GM19438 (cell line): ENCODE results near the gene BPIFB2.
"Not testable (repeated sequence)": the region's sequence is repeated elsewhere in the genome, so short reads cannot be mapped to it uniquely, and the experiment has no call there.

Experiments
- ATAC-seq: cut with Tn5 transposase; IDR thresholded peaks from one replicate; pipeline ENCODE4 v1.9.1; 2021; ENCODE audit warnings: low read depth; ENCODE audit not compliant: unreplicated experiment

Gene BPIFB2

DNA sequence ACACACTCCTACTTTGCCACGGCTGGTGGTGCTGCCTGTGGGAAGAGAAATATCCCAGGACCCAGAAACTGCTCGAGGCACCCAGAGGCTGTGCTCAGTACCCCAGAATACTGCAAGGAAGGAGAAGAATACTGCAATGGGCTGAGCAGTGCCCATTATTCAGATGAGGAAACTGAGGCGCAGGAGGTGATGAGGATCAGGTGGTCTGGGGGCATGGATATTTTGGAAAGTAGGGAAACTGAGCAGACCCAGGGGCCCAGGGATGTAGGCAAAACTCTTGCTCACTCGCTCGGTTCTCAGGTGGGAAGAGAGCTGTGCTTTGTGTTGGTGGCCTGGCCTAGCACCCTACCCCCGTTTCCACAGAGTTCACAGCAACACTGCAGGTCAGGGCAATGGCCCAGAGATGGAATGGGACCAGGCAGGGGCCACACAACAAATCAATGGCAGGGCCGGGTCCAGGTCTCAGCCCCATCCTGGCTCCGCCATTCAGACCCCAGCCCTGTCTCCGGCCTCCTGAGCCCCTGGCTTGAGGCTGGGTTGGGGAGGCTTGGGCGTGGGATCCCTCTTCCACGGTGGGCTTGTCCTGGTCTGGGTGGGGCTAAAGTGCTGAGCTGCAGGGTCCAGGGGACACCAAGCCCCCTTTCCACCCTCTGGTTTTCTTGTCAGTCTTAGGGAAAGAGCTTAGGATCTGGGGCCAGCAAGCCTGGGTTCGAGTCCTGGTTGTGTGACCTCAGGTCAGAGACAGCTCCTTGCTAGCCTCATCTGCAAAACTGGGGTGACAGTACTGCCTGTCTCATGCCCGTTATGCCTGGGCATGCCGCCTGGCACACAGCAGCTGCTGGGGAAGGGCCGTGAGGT lies 37.2 kb upstream of the BPIFB2 start:
- no peak for ATAC-seq

DNA sequence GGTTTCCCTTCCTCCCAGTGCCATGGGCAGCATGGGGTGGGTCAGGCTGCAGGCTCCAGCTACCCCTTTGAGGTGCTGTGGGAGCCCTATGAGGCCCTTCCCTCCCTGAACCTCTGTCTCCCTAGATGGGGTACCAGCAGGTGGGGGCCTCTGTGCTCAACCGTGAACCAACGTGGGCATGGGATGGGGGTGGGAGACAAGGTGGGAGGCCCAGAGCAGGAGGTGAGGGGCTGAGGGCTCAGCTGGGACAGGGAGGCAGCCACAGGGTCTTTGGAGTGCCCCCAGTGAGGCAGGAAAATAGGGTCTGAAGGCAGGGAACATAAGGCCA lies 36.6 kb upstream of the BPIFB2 start:
- ATAC-seq: no peak

DNA sequence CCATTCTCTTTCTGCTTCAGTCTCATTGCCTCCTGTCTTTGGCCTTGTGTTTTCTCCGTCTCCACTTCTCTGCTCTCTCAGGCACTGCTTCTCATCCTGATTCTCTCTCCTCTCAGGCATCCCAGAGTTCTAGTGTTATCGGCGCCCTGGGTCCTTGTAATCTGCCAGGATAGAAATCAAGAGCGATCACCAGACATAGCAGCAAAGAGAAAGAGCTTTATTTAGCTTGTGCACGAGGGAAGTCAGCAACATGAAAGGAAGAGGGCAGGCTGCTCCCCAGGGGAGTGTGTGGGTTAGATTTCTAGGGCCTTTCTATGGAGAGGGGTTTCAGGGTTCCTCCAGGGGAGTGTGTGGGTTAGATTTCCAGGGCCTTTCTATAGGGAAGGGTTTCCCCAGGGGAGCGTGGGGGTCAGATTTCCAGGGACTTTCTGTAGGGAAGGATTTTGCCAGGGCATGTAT lies 35.8 kb upstream of the BPIFB2 start:
- ATAC-seq: peak; percentile 39

DNA sequence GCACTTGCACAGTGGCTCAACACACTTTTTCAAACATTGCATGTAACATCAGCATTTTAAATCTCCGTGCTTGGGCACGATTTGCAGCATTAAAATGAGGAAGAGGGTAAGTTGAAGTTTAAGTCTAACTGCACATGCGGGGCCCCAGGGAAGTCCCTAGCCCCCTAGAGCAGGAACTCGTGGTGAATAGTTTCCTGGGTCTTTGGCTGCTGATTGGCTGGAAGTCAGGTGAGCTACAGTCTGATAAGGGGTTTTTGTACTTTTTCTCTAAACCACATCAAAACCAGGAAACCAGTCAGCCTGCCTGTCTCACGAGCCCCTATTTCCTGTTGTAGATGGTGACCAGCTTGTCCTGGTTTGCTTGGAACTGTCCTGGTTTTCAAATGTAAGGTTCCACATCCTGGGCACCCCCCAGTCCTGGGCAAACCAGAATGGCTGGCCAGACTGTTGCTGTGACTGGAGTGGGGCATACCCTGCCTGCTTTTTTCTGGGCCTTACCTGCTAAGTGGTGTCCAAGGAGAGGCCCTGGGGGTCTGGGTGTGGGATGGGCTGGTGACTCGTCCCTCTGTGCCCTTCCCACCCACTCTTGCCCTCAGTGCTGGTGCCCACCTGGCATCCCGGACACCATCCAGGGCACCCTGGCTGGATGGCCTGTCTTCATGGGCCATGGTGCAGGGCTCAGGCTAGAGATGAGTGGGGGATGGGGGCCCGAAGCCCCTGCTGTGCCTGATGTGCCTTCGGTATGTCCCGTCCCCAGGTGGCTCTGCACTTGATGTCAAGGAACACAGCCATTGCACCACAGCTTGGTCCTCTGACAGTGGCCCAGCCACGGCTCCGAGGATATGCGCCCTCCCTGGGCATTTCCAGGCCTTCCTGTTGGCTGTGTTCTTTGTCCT lies 35.1 kb upstream of the BPIFB2 start:
- peak; percentile 88 for ATAC-seq

DNA sequence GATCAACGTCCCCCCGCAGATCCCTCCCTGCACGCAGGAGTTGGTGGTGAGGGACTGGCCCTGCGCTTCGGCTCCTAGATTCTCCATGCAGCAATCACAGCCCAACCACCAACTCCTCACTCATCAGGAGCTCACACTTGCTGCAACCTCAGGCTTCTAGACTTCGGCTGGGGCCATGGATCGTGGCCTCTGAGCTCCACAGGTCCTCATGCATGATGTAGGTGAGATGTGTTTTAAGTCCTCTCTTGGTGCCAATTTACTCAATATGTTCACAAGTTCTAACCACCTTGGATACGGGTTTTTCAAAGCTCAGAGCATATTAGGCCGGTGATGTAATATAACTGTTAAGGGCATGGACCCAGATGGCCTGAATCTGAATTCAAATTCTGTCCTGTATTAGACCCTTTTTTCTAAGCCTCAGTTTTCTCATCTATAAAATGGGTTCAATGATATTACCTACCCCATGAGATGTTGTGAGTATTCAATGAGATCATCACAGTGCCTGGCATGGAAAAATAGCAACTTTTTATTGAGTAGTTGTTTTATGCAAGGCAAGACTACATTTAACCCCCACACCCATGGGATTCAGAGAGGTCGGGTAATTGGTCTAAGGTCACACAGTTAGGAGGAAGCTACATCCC lies 34.3 kb upstream of the BPIFB2 start:
- ATAC-seq: no peak

DNA sequence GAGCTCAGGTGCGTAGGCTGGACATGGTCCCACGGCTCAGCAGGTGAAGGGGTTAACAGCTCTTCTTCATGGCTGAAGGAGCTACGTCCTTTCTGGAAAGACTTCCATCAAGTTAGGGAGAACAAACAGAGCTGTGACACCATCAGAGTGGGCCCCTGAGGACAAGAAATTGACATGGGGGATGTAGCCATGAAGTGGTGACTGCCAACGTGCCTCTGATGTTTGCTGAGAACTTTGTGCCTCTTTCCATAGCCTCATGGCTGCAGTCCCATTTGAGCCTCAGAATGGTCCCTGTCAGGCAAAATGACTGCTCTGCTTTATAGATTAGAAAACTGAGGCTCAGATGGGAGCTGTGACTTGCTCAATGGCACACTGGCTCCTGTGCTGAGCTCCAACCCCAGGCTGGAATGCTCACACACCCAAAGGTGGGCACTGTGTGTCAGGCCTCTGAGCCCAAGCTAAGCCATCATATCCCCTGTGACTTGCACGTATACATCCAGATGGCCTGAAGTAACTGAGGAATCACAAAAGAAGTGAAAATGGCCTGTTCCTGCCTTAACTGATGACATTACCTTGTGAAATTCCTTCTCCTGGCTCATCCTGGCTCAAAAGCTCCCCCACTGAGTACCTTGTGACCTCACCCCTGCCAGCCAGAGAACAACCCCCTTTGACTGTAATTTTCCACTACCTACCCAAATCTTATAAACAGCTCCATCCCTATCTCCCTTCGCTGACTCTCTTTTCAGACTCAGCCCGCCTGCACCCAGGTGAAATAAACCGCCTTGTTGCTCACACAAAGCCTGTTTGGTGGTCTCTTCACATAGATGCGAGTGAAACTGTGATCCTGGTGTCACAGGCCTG lies 33.1 kb upstream of the BPIFB2 start:
- not testable (repeated sequence) for ATAC-seq

DNA sequence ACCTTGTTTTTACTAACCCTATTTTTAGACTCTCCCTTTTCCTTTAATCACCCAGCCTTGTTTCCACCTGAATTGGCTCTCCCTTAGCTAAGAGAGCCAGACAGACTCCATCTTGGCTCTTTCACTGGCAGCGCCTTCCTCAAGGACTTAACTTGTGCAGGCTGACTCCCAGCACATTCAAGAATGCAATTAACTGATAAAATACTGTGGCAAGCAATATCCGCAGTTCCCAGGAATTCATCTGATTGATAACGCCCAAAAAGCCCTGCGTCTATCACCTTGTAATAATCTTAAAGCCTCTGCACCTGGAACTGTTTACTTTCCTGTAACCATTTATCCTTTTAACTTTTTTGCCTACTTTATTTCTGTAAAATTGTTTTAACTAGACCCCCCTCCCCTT lies 32.4 kb upstream of the BPIFB2 start:
- ATAC-seq: not testable (repeated sequence)

DNA sequence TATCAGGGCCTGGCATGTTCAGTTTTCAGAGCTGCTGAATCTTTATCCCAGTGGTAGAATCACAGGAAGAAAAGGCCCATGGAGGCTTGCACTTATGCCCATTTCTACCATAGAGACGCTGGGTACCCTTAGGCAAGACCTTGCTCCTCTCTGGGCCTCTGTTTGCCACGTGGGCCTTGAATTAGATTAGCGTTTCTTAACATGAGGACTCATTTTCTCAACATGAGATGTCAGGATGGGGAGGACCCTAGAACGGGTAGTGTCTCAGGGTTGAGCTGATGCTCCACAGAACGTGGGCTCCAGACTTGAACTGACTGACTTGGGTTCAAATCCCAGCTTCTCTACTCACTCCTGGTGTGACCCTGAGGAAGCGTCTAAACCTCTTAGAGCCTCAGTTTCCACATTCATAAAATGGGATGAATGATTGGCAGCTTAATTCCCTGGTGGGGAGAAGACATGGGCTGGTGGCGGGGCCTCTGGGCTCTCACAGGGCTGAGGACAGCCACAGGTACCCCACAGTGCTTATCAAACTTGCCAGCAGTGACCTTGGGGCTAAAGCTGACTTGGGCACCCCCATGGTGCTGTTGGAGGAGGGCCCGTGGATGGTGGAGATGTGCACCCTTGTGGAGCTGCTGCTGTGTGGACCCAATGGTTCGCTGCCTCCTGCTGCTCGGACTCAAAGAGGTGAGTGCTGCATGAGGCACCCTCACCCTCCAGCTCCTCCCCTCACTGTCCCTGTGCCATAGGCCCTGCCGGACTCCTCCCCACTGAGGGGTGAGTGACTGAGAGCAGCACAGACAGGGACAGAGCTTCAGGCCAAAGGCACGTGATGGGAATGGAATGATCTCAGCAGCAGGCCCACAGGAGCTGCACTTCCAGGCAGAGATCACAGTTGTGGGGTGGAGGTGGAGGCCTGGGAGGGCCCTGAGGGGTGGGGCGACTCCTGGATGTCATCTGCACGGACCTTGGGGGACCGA lies 31.5 kb upstream of the BPIFB2 start:
- ATAC-seq: no peak

DNA sequence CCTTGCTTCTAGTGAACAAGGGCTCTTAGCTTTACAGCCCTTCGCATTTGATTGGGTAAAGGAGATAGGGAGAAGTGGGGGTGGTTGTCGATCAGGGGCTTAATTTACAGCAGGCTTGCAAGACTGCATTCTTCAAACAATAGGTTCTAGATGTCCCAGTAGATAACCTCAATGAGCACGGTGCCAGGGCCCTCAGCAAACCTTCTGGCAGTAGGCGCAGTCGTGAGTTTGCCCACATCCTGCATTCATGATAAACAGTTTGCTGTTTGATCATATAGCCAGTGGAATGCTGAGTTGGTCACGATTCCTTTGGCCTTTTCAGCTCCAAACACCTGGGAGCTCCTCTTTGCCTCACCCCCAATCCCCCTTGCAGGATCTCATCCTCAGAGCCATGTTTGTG lies 30.8 kb upstream of the BPIFB2 start:
- no peak for ATAC-seq

DNA sequence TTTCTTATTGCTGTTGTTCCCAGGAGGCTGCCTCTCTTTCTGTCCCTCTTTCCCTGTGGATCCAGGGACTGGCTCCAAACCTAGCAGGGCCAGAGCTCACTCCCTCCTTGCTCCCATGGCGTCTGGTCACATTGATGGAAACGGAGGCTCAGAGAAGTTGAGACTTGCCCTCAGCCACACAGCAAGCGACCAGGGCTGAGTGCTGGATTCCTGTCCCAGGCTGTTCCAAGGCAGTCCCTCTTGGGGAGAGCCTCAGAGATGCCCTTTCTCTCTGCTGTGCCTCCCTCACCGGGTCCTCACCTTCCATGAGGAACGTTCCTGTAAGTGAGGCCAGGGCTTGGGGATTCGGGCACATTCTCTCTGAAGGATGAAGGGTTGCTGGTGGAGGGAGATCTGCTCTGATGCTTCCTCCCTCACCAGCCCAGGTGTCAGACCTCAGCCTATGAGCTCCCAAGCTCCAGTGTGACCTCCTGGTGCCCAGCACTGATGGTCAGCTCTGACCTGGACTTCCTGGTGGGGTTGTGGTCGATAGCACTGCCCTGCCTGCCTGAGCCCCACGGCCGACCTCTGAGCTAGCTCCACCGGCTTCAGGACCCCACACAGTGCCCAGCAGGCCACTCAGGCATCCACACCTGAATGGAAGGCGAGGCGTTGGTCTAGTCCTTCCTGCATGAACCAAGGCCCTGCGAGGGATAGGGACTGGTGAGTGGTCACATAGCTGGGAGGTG lies 30.1 kb upstream of the BPIFB2 start:
- no peak for ATAC-seq

DNA sequence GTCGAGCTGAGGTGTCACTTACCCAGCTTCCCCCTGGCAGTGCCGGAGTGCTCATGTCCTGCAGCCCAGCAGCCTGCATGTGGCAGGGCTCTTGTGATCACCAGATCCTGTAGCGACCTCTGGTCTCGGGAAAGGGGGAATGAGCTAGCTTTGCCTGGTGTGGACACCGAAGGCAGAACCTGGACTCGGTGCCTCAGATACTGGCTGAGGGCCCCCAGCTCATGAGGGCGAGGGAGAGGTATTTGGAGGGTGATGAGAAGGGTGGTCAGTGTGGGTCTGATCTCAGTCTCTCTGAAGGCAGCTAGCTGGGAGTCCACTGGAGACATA lies 29.5 kb upstream of the BPIFB2 start:
- no peak for ATAC-seq

DNA sequence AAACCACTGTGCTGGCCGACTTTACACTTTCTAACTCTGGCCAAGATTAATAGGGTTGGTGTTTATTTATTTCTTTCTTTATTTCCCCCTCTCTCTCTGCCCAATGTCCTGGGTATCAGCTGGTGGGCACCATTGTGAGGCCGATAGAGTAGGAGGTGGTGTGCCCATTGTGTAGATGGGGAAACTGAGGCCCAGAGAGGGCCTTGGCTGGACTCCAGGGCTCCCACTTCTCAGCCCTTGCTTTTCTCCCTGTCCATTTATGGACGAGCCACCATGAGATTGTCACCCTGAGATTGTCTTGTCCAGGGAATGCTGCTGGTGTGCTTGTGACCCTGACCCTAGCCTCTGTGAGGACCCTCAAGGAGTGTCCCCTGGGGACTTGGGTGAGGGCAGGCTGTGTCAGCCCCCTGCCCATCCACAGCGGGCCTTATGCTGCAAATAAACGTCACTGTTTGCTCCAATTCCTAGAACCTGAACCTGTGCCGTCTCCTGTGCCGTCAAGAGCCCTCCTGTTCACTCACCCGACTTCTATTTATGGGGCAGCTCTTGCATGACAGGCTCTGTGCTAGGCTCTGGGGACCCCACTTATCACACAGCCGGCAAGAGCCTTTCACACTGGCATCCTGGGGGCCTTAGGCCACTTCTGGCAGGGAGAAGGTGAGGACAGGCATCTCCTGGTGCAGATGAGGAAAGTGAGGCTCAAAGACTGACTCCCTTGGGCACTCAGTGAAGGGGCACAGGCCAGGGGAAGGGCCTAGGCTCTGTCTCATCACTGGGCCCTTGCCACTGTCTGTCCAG lies 28.1 kb upstream of the BPIFB2 start:
- ATAC-seq: no peak

DNA sequence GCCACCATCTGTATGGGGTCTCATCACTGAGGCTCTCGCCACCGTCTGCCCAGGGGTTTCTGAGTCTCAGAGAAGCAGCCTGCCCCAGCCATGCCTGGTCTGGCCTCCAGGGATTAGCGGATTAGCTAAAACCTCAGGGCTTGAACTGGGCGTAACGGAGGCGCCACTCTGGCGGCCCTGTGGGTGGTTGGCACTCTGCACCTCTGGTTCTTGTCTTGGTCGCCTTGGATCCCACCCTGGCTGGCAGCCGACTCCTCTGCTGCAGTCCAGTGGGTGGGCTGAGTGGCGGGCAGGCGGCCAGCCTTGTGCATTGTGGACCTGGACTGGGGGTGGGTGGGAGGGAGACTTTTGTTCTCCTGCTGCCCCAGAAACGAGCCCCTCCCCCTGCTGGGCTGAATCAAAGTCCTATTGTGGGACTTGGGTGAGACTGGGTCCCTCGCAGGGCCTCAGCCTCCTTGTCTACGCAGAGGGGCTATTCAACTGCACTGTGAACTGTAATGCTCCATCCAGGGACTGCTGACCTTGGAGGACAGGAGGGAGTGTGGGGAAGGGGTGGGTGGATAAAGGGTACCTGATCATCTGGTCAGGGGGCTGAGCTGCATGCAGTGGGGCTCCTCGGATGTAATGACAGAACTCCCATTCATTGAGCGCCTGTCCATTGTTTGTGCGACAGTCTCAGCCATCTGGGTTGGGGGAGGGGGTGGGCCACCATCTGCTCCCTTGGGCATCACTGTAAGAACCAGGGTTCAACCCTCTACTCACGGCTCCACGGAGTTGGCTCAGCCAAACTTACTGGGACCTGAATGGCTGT lies 27.2 kb upstream of the BPIFB2 start:
- ATAC-seq: no peak

DNA sequence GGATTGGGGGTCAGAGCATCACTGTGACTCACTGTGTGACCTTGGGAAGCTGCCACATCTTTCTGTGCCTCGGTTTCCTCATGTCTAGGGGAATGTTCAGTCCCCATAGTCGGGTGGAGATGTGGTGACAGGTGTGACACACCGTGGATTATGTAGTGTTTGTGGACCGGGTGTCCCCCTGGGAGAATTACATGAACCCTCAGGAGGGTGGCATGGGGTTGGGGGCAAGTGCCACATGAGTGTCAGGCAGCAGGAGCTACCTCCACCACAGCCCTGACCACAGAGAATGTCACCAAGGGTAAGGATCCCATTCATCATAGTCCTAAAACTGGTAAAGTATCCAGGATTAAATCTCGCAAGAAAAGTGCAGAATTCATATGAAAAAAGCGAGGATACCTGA lies 26.5 kb upstream of the BPIFB2 start:
- ATAC-seq: no peak

DNA sequence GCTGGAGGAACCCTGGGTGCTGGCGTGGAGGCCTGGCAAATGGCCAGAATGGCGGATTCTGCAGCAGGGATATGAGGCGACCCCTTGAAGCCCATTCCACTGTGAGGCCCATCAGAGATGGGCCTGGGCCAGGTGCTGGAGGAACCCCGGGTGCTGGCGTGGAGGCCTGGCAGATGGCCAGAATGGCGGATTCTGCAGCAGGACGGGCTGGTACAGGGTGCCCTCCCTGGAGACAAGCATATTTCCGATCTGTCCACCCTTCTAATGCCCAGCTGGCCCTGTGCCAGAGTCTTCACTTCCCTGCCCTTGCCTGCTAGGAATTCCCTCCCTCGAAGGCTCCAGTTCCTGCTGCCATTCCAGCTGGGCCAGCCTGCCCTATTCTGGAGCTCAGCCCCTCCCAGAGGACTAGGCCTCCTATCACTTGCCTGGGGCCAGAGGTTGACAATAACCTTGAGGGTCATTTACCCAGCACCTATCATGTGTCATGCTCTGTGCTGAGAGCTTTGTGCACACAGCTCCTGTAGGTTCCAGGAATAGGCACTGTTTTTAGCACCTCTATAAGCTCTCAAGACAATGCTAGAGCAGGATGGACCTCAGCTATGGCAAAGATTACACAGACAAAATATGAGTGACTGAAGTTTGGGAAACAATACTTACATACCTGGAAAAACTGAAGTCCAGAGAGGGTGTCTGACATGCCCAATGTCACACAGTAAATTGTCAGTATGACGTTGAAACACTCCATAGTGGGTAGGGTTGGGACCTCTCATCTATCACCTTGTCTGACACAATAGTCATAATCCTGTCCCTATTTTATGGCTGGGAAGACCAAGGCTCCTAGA lies 24.7 kb upstream of the BPIFB2 start:
- no peak for ATAC-seq

DNA sequence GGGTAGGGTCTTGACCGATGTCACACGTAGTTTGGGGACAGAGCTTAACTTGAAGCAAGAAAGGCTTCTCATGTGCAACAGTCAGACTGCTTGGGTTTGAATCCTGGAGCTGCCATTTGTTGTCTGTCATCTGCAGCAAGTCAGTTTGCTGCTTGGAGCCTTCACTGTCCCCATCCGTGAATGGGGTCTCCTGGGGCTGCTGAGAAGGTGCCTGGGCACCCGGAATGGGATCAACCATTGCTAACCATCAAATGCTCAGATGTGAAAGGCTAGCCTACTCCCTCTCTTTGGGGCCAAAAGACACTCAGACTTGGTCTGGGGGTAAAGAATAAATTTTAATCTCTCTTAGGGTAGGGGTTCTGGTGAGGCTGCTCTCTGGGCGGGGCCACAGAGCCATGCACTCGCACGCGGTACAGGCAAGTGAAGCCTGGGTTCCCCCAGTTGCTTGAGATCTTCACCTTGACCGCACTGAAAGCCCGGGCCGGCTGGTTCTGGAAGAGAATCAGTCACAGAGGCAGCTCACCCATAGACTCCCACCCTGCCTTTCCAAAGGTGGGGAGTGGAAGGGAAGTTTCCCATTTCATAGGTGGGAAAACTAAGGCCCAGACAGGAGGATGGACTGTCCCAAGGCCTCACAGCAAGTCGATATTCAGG lies 23.9 kb upstream of the BPIFB2 start:
- ATAC-seq: no peak
